HG03521 (cell line): ENCODE data around the gene DPYSL3.

ENCODE experiments used
- ATAC-seq: cut with Tn5 transposase; IDR thresholded peaks from one replicate; pipeline ENCODE4 v1.9.1; 2021; ENCODE audit warnings: mild to moderate bottlenecking, moderate library complexity; ENCODE audit not compliant: unreplicated experiment

DPYSL3 gene

DNA sequence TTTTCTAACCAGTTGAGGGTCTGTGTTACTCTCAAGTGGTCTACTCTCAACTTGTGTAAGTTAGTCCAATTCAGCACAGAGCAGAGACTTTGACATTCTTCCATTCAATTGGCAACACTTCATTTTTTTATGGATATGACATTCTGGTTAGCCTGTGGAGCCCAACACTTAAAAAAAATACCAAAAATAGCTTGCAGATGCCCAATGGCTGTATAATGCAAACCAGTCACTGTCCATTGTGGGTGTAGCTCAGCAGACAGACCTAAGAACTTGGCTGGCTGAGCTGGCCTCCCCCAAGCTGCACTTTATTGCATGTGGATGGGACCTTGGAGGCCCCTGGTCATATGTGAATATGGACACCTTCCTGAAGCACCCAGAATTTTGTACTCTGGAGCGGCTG, 103.2 kb downstream of the DPYSL3 start:
- no peak for ATAC-seq

DNA sequence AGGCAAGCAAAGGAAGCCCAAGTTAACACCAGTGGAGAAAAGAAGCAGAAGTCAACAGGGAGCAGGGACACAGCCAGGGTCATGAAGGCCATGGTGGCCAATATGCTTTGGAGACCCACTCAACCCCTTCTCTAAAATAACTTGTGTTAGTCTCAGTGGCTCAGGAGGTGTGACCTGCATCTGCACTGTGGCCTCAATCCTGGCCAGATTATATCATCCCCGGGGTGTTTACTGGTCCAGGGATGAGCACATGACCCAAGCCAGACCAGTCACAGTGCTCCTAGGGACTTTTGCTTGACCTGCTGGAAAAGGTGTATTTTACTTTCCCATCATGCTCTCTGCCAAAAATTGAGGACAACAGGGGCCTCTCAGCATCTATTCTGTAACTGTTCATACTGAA, 105.2 kb downstream of the DPYSL3 start:
- ATAC-seq, result peak; percentile 16

DNA sequence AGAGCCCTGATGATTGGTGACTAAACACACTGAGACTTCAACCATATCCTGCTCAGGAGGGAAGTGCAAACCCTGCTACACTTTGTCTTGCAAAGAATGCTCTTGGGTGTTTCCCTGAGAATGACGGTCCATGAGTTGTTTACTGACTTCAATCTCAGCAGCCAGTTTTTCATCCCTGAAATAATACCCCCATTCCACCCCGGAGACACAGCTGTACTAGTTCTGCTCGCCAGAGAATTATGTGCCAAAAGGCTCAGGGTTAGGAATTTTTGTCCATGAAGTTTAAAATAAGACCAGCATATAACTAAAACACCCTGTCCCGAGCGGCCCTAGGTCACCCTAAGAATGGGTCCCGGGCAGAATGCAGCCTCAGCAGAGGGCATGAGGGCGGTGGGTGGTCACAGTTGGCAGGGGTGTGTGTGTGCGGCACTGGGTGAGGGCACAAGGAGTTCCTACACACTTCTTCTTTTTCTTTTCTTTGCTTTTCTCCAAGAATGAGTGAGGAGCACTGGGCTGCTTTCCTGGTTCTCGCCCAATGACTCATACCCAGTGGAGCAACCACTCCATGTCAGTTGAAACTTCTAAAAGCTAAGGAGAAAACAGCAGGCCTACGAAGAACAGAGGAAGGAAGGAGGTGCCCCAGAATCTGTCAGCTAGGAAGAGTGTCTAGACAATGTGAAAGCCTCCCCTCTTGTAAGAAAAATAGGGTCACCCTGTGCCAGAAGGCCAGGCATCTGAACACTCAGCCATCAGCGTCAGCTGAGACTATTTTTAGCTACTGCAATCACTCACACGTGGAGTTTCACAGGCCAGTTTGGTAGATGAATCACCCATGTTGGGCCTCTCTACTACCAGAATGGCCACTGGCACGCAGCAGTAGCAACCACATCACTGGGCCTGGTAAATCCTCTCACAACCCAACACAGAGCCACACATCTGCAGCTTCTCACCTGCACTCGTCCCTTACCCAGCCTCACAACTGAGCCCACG, 105.9 kb downstream of the DPYSL3 start:
- ATAC-seq, result peak; percentile 95

- no peak for ATAC-seq
Measured at GRCh38 chr5:147400881-147401280, 109.0 kb downstream of the DPYSL3 start.

DNA sequence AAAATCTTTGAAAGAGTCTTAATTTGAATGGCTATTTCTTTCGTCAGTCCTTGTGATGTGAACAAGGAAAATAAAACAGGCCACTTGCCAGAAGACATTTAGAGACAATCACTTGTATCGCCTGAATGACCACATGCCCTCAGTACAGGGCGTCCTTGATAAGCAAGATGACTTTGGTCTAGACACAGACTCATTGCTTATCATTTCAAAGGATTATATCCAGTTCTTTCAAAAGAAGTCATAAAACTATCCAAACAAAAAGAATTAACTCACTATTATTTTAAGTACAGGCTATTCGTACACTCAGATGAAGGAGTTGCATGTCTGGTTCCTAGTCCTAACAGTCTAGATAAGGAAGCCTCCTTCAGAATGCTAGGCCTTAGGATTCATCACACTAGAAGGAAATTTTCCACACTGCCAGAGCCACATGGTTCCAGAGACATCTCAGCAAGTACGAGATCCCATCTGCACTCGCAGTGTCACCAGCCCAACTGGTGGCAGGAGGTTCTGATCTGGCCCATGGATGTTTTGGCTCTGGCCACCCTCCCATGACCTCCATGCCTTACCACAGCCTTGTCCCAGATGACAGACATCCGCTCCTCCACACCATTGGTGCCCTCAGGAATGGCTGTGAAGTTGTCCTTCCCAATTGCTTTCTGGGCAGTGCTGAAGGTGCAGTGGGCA, 109.6 kb downstream of the DPYSL3 start:
- ATAC-seq, result no peak

DNA sequence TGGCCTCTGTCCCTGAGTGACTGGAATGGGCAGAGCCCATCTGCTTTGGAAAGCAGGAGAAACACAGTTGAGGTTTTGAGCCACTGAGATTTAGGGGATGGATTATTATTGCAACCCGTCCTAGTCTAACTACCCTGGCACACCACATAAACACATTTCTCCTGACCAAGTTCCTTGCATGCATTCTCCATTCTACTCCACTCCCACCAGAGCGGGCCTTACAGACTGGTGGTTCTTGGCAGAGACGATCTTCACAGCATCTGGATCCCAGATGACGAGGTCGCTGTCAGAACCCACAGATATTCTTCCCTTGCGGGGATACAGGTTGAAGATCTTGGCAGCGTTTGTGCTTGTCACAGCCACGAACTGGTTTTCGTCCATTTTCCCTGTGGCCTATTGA, 111.0 kb downstream of the DPYSL3 start:
- no peak for ATAC-seq

- ATAC-seq, result no peak
Measured at GRCh38 chr5:147397616-147398015, 112.3 kb downstream of the DPYSL3 start.

DNA sequence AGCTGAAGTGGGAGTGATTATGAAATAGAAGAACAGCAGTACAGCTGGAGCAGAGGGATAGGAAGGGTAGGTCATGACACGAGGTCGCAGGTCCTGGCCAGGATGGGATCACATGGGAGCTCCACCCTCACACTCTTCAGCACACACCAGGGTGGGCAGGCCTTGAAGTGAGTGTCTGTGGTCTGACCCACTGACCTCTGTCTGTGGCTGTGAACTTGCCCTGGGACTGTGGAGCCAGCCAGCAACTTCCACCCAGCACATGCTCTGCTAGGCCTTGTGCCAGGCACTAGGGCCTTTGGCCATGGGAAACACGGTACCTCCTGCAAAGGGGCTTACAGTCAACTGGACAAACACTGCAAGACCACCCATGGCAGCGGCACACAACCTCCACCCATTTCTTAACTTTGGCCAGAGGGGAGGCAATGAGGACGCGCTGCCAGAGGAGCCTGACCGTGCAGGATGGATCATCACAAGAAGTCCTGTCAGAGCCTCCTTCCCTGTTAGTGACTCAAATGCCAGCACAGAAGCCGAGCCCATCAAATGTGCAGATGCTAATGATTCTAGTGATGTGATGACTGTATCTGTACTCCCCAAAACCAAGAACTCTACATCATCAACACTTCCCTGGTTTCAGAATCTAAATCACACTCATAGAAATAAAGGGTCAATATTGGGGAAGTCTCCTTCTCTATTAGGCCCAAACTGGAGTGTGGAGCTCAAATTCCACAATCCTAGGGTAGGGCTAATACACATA, 113.6 kb downstream of the DPYSL3 start:
- no peak for ATAC-seq

DNA sequence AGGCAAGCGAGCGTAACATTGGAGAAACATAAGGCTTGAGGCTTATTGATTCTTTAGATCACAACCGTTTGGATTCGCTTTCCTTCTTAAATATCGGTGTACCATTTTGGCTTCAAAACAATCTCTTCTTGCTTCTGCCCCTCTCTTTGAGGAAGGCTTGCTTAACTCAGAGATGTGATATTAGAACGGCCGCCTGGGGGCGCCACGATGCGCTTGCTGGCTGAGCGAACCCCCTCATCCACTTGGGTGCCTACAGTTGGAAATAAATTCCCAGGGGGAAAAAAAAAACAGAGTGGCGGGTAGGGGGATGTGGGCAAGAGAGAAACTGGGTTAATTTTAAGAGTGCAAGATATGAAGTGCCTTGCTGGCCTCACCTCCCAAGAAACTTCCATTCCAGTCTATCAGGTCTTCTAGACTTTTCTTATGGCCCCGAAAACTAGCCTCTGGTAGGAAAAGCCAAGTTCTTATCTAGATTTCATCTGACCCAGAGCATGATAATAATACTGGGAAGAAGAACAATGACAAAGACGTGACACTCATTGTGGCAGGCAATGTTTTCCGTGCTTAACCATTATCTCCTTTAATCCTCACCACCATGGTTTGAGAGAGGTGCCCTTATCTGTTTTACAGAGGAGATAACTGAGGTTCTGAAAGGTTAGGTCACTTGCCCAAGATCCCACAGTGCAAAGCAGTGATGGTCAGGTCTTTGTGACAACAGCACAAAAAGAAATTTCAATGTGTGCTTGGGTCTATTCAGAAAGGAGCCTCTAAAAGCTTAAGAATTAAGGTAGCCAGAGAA, 115.8 kb downstream of the DPYSL3 start:
- no peak for ATAC-seq

DNA sequence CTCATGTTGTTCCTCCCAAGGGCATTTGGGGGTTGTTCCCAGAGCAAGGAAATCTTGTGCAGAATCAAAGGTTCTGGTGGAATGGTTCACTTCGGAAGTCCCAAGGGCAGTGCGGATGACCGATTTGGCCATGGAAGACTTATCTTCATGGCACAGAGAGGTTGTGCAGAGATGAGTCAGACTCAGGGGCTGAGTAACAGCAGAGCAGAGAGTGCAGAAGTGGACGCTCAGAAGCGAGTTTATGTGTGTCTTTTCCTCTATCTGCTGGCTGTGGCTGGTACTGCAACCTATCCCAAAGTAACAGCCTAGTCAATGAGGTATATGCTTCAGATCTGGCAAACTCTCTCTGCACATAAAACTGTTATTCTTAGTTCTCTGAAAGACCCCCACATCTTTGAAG, 118.1 kb downstream of the DPYSL3 start:
- ATAC-seq, result peak; percentile 92

DNA sequence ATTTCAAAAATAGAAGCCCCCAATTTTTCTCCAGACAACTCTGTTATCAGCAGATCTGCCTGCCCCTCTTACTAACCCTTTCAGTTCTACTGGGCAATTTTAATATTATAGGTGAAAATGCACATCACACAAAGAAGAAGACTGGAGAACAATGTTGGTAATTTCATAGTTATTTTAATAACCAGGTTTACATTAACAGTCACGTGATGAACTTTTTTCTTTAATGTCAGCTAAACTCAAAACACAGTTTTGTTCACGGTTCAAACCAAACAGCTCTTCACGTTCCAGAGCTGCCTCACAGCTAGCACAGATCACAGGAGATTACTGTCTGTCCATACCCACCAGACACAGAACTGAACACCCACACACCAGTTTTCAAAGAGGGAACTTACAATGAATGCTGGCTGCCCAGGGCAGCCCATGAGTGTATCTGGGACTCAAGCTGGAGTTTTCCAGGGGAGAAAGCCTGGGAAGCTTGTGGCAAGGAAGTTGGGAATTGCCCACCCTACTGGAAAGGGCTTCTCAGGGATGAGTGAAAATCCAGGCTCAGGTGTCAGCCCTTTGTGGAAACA, 119.1 kb downstream of the DPYSL3 start:
- ATAC-seq, result no peak

DNA sequence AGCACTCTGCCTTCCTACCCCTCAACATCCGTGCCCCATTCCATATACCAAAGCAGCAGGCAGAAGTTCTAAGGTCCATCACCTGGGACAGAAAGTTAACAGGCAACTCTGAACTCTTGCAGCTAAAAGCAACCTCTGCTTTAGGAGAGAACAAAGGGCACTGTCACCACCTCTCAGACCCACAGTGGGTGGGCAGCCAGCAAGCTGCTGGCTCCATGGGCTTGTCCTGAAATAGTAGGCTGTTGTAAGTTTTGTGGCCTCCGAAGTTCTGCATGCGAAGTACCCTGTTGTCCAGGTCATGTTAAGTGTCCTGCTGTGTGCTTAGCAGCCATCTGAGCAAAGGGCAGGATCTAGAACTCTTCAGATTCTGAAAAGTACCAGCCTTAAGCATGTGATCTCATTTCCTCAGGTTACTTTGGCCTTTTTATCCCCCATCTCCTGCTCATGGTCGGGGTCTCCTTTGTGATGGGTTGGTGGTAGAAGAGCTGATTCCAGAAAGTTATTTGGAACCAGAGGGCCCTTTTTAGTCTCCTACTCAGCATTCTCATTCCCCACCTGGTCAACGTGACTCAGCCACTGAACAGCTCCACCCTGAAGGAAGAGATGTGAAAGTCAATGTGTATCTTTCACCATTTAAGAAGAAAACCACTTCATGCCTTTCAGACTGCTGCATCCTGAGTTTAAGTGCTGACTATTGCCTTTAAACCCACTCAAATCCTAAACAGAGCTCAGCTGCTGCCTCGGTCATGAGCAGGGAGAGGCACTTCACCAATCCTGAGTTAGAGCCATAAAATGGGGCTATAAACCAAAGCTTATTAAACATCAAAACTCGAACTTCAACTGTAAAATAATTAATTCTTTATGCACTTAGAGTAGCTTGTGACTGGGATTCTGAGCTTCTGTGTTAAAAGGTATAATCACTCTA, 121.4 kb downstream of the DPYSL3 start:
- no peak for ATAC-seq

- no peak for ATAC-seq
Measured at GRCh38 chr5:147387109-147387508, 122.8 kb downstream of the DPYSL3 start.

DNA sequence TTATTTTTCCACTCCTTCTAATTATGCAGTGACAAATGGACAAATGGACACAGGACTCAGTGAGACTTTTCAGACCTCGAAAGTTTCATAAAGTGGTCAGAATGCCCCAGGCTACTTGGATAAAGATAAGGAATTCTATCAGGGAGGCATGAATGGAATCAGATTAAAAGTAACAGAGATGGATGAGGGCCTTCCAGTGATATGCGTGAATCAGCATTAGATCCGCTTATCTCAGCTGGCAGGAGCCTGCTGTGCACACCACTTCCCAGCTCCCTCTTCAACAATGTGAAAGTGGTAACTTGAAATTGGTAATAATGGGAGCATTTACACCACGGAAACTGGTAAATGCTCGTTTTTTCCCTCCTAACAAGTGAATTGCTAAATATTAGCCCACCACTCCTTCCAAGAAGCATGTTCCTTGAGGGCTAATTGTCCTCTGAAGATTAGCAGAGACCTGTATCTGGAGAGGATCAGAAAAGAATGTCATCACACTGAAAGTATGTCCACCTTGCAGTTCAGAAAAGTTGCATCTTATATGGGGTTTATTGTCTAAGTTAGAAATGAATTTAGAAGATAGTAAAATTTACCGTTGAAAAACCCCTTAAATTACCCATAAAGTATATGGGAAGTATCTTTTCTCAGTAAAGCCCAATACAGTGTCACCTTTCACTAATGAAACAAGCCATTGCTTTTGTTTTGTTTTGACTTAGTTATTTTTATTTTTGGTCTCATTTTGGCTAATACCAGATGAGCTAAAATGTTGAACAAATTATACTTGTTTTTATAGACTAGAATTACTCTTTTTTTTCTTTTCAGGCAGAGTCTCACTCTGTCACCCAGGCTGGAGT, 125.3 kb downstream of the DPYSL3 start:
- no peak for ATAC-seq

DNA sequence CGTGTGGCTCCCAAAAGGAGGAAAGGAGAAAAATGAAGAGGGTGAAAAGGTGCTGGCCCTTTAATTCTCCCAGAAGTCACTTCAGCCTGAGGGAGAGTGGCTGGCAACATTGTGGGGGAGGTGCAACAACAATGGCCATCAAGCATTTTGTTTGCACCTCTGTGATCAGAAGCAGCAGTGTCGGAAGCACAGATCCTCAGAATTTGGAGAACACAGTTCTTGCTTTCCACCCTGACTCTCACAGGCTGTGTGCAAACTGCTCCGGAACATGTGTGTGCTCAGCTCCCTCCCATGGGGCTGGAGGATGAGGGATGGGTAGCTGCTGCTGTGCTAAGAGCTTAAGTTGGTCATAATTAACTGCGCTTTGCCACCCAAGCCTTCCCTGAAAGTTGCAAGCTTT, 127.1 kb downstream of the DPYSL3 start:
- ATAC-seq, result no peak

DNA sequence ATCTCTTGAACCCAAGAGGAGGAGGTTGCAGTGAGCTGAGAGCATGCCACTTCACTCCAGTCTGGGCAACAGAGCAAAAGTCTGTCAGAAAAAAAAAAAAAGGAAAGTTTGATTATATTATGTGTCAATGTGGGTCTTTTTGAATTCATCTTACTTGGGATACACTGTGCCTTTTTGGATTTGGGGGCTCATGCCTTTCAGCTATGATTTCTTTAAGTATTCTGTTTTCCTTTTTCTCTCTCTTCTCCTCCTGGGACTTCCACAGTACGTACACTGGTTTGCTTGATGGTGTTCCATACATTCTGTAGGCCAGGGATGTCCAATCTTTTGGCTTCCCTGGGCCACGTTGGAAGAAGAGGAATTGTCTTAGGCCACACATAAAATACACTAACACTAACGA, 128.3 kb downstream of the DPYSL3 start:
- no peak for ATAC-seq

- ATAC-seq, result no peak
Measured at GRCh38 chr5:147377682-147378081, 132.2 kb downstream of the DPYSL3 start.

DNA sequence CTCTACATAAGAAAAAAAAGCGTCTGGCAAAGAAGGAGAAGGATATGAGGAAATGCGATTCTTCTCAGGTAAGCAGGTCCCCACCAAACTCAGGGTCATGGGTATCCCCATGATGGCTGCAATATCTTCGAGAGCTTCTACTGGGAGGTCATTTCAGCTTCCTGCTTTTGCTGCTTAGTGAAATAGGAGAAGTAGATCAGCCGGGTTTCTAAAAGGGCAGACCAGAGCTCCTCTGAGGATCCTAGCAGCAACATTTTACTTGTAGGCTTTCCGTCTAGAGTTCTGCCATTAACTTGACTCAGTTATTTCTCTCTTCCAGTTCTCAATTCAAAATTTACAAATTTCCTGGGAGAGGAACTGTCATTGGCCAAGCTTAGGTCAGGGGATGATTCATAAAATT, 134.7 kb downstream of the DPYSL3 start:
- ATAC-seq, result no peak
